ENCODE results near the gene EVA1B. TPM values are rescaled to one million over a fixed set of nuclear protein-coding genes. Genes with fewer than 3 reads are reported as not detected.

The EVA1B gene
- total and polyA plus RNA-seq, 7 donors = 2.6 to 13.7 (median 6.0) TPM

DNA sequence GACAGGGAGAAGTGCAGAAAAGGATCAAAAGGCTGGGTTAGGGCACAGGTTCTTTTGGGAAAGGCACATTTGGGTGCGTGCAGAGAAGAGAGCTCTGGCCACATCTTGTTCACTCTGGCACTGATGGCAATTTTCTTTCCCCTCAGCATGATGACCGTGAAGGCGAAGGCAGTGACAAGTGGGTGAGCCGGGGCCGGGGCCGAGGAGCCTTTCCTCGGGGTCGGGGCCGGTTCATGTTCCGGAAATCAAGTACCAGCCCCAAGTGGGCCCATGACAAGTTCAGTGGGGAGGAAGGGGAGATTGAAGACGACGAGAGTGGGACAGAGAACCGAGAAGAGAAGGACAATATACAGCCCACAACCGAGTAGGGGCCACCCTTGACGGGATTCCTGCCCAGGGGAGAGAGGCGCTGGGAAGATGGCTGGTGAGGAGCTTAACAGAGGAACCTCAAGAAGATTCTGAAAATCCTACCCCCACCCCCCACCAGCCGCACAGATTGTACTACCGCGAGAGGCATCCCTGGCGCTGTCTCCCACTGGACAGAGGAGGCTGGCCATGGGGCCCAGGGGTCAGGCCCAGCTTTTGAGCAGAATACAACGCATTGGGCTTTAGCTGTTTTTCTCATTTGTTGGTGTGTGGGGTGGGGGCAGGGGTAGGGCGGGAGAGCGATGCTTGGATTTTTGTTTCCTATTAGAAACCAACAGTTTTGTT, 19.6 kb downstream of the EVA1B start:
- Histone ChIP-seq H3K27me3 (ENCODE audit: insufficient read depth in 3 of 3, low read length in 2 of 3) (no peaks in the 10 kb centered on the region), H3K27ac (no peak overlapping the region), H3K36me3 (ENCODE audit: insufficient read depth in 1 of 2, low read depth in 1 of 2) (peaks cover 7 to 73% of the 10 kb centered on the region in 2 donors), H3K4me3 (no peak overlapping the region), H3K4me1 (peaks cover 17% of the 10 kb centered on the region), H3K9me3 (no peaks in the 10 kb centered on the region)
- ATAC-seq (no peak), DNase-seq (no peak)
- intact Hi-C loops (cut with DNase I) = loop anchor here in 1 of 2 donors (5.0 kb wide), 1 partner anchor 63 kb away; no protein-coding TSS in a partner anchor
- TF ChIP-seq, protein P1, sequence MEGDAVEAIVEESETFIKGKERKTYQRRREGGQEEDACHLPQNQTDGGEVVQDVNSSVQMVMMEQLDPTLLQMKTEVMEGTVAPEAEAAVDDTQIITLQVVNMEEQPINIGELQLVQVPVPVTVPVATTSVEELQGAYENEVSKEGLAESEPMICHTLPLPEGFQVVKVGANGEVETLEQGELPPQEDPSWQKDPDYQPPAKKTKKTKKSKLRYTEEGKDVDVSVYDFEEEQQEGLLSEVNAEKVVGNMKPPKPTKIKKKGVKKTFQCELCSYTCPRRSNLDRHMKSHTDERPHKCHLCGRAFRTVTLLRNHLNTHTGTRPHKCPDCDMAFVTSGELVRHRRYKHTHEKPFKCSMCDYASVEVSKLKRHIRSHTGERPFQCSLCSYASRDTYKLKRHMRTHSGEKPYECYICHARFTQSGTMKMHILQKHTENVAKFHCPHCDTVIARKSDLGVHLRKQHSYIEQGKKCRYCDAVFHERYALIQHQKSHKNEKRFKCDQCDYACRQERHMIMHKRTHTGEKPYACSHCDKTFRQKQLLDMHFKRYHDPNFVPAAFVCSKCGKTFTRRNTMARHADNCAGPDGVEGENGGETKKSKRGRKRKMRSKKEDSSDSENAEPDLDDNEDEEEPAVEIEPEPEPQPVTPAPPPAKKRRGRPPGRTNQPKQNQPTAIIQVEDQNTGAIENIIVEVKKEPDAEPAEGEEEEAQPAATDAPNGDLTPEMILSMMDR (IDR thresholded peaks at IDR 0.05) = no peak
- WGBS, 3 donors = 83 to 85% (median 83%) methylated on average over 21 to 23 of the region's 23 CpGs

DNA sequence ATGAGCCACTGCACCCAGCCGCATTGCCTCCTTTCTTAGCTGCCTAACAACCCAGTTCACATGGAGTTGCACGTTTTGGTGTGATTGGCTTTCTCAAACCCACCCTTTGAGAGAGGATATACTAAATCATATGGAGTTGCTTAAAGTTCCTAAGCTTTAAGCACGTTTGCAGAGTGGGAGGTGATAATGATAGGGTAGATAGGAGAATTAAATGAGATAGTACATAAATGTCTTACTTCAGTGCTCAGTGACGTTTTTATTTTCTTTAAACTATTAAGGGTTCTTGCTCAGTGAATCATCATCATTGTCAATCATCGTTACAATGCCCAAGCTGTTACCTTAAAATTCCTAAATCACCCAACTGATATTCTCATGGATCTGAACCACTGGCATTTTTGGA, 20.2 kb downstream of the EVA1B start:
- no peaks in the 10 kb centered on the region for H3K27me3 ChIP-seq (ENCODE audit: insufficient read depth in 3 of 3, low read length in 2 of 3)
- 69 to 75% (median 70%) methylated on average over 5 of the region's 5 CpGs for WGBS, 3 donors
- no peak for ATAC-seq
- H3K9me3 ChIP-seq = no peaks in the 10 kb centered on the region
- TF ChIP-seq, protein P1 (IDR thresholded peaks at IDR 0.05) = no peak
- intact Hi-C loops (cut with DNase I) = loop anchor here in 1 of 2 donors (5.0 kb wide), 1 partner anchor 64 kb away; no protein-coding TSS in a partner anchor
- DNase-seq = no peak
- H3K36me3 ChIP-seq (ENCODE audit: insufficient read depth in 1 of 2, low read depth in 1 of 2) = peaks cover 7 to 73% of the 10 kb centered on the region in 2 donors
- peaks cover 17% of the 10 kb centered on the region for H3K4me1 ChIP-seq
- H3K27ac ChIP-seq = no peak overlapping the region
- no peak overlapping the region for H3K4me3 ChIP-seq

GRCh38 chr1:36301220-36301619, 22.2 kb downstream of the EVA1B start:
- no peak for ATAC-seq
- TF ChIP-seq, protein P1 (IDR thresholded peaks at IDR 0.05) = no peak
- H3K27ac ChIP-seq = peak overlapping the region; percentile 76
- no peaks in the 10 kb centered on the region for H3K9me3 ChIP-seq
- 68 to 84% (median 71%) methylated on average over 1 of the region's 1 CpG for WGBS, 3 donors
- H3K4me1 ChIP-seq = peaks cover 17% of the 10 kb centered on the region
- peaks cover 7 to 93% of the 10 kb centered on the region in 2 donors for H3K36me3 ChIP-seq (ENCODE audit: insufficient read depth in 1 of 2, low read depth in 1 of 2)
- H3K27me3 ChIP-seq (ENCODE audit: insufficient read depth in 3 of 3, low read length in 2 of 3) = no peaks in the 10 kb centered on the region
- H3K4me3 ChIP-seq = no peak overlapping the region
- DNase-seq = no peak
- intact Hi-C loops (cut with DNase I) = loop anchor here in 1 of 2 donors (5.0 kb wide), 1 partner anchor 66 kb away; no protein-coding TSS in a partner anchor

DNA sequence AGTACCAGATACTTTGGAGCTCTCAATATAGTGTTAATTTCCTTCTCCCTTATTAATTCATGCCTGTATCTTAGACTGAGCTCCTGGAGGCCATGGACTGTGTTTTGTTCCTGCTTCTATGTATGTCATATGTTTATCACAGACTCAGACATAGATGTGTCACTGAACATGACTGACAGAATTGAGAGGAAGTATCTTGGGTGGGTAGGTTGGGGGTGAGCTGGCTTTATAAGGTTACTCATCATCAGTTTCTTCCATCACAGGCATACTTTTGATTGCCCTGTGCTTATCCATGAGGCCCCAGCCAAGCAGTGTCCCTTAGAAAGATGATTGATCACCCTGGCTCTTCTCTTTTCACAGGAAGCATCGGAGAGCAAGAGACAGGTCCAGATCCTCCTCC, 22.9 kb downstream of the EVA1B start:
- intact Hi-C loops (cut with DNase I) = loop anchor here in 1 of 2 donors (5.0 kb wide), 1 partner anchor 67 kb away; no protein-coding TSS in a partner anchor
- ATAC-seq (peak in 3 of 4 donors; percentile 8 to 35 (median 18)), DNase-seq (no peak)
- TF ChIP-seq, protein P1 (IDR thresholded peaks at IDR 0.05) = no peak
- H3K27me3 ChIP-seq (ENCODE audit: insufficient read depth in 3 of 3, low read length in 2 of 3) = no peaks in the 10 kb centered on the region
- no peak overlapping the region for H3K4me3 ChIP-seq
- peaks cover 11% of the 10 kb centered on the region for H3K4me1 ChIP-seq
- WGBS, 3 donors = 73 to 96% (median 91%) methylated on average over 1 of the region's 1 CpG
- H3K36me3 ChIP-seq (ENCODE audit: insufficient read depth in 1 of 2, low read depth in 1 of 2) = peaks cover 7 to 99% of the 10 kb centered on the region in 2 donors
- H3K27ac ChIP-seq = peak overlapping the region; percentile 76
- no peaks in the 10 kb centered on the region for H3K9me3 ChIP-seq
